HEK293 (cell line): ENCODE data around the gene PPP3CA.

Experiments
- CTCF ChIA-PET: fragments of 350-600 bp; formaldehyde crosslinking; extraction: SDS; loops from one replicate; lab custom pipeline; 2021; ENCODE audit warnings: antibody characterized with exemption; lab: Yijun Ruan, JAX
- POLR2A ChIA-PET: fragments of 300-600 bp; formaldehyde crosslinking; extraction: SDS; loops from one replicate; lab custom pipeline; 2020; ENCODE audit warnings: antibody characterized with exemption, inconsistent platforms; lab: Yijun Ruan, JAX
- H3K27ac ChIP-seq: fragments of 200-500 bp; sonication (Bioruptor generic); 2 replicates; pipeline ENCODE4 v1.5.1; 2014; ENCODE audit warnings: low read depth, low read length, control low read depth, inconsistent platforms; ENCODE audit errors: extremely low read depth
- H3K36me3 ChIP-seq, 2 experiments: fragments of 200-500 bp in 1 of 2; sonication (Bioruptor generic) in 1 of 2; 1 replicate in 1 of 2; 2 replicates in 1 of 2; pipeline ENCODE4 v1.5.1; 2014 to 2017; ENCODE audit warnings: inconsistent platforms in 2 of 2, low read length in 2 of 2; ENCODE audit not compliant: control insufficient read depth in 2 of 2, insufficient read depth in 1 of 2
- H3K4me1 ChIP-seq: fragments of 200-500 bp; sonication (Bioruptor generic); 2 replicates; pipeline ENCODE4 v1.5.1; 2014; ENCODE audit warnings: mild to moderate bottlenecking, low read length, inconsistent platforms; ENCODE audit not compliant: control insufficient read depth, insufficient read depth
- H3K4me3 ChIP-seq: 2 replicates; pipeline ENCODE4 v1.5.1; 2011; ENCODE audit warnings: low read depth, mild to moderate bottlenecking, control low read depth, low read length, moderate library complexity
- H3K9me3 ChIP-seq: fragments of 200-500 bp; sonication (Bioruptor generic); 2 replicates; pipeline ENCODE4 v1.5.1; 2014; ENCODE audit warnings: low read depth, low read length, inconsistent platforms; ENCODE audit not compliant: control insufficient read depth, insufficient read depth
- GFI1B ChIP-seq: fragments of 450-650 bp; formaldehyde crosslinking; IDR thresholded peaks from 2 replicates; pipeline ENCODE4 v1.5.1; 2016; ENCODE audit warnings: missing biosample characterization, missing genetic modification characterization
- GLI4 ChIP-seq: fragments of 450-650 bp; formaldehyde crosslinking; IDR thresholded peaks from 2 replicates; pipeline ENCODE4 v1.5.1; 2016; ENCODE audit warnings: missing biosample characterization, missing genetic modification characterization
- GLIS2 ChIP-seq: fragments of 450-650 bp; formaldehyde crosslinking; IDR thresholded peaks from 2 replicates; pipeline ENCODE4 v1.5.1; 2016; ENCODE audit warnings: missing biosample characterization, missing genetic modification characterization
- HOXD13 ChIP-seq: sonication (generic); formaldehyde crosslinking; IDR thresholded peaks from 2 replicates; pipeline ENCODE4 v1.8.0; 2022; ENCODE audit warnings: missing genetic modification reagents, borderline replicate concordance
- KLF1 ChIP-seq: fragments of 450-650 bp; formaldehyde crosslinking; IDR thresholded peaks from 2 replicates; pipeline ENCODE4 v1.5.1; 2016; ENCODE audit warnings: missing biosample characterization, missing genetic modification characterization
- MEIS1 ChIP-seq: sonication (generic); formaldehyde crosslinking; IDR thresholded peaks from 2 replicates; pipeline ENCODE4 v1.8.1; 2022; ENCODE audit warnings: missing genetic modification reagents, mild to moderate bottlenecking, borderline replicate concordance
- PRDM1 ChIP-seq: fragments of 450-650 bp; formaldehyde crosslinking; IDR thresholded peaks from 2 replicates; pipeline ENCODE4; 2016; ENCODE audit warnings: missing biosample characterization, missing genetic modification characterization
- SCRT2 ChIP-seq: fragments of 450-650 bp; formaldehyde crosslinking; IDR thresholded peaks from 2 replicates; pipeline ENCODE4 v1.5.1; 2016; ENCODE audit warnings: missing biosample characterization, missing genetic modification characterization
- ZFP41 ChIP-seq: fragments of 450-650 bp; formaldehyde crosslinking; IDR thresholded peaks from 2 replicates; pipeline ENCODE4 v1.5.1; 2016; ENCODE audit warnings: missing biosample characterization, missing genetic modification characterization, borderline replicate concordance
- ZFP69B ChIP-seq: fragments of 450-650 bp; formaldehyde crosslinking; IDR thresholded peaks from 2 replicates; pipeline ENCODE4 v1.5.1; 2016; ENCODE audit warnings: missing biosample characterization, missing genetic modification characterization
- ZNF112 ChIP-seq: fragments of 450-650 bp; formaldehyde crosslinking; IDR thresholded peaks from 2 replicates; pipeline ENCODE4 v1.5.0; 2017; ENCODE audit warnings: missing biosample characterization, missing genetic modification characterization
- ZNF19 ChIP-seq: fragments of 450-650 bp; formaldehyde crosslinking; IDR thresholded peaks from 2 replicates; pipeline ENCODE4; 2016; ENCODE audit warnings: missing biosample characterization, missing genetic modification characterization, low read depth
- ZNF211 ChIP-seq: fragments of 450-650 bp; formaldehyde crosslinking; IDR thresholded peaks from 2 replicates; pipeline ENCODE4 v1.5.1; 2016; ENCODE audit warnings: low read depth, missing biosample characterization, missing genetic modification characterization
- ZNF239 ChIP-seq: fragments of 450-650 bp; formaldehyde crosslinking; IDR thresholded peaks from 2 replicates; pipeline ENCODE4 v1.5.1; 2016; ENCODE audit warnings: missing biosample characterization, missing genetic modification characterization
- ZNF24 ChIP-seq: fragments of 450-650 bp; formaldehyde crosslinking; IDR thresholded peaks from 2 replicates; pipeline ENCODE4 v1.5.1; 2016; ENCODE audit warnings: missing biosample characterization, missing genetic modification characterization
- ZNF248 ChIP-seq: fragments of 450-650 bp; formaldehyde crosslinking; IDR thresholded peaks from 2 replicates; pipeline ENCODE4 v1.5.1; 2017; ENCODE audit warnings: missing biosample characterization, missing genetic modification characterization
- ZNF292 ChIP-seq: fragments of 450-650 bp; formaldehyde crosslinking; IDR thresholded peaks from 2 replicates; pipeline ENCODE4 v1.5.1; 2016; ENCODE audit warnings: low read depth, missing biosample characterization, missing genetic modification characterization, borderline replicate concordance
- ZNF416 ChIP-seq: fragments of 450-650 bp; formaldehyde crosslinking; IDR thresholded peaks from 2 replicates; pipeline ENCODE4 v1.5.1; 2016; ENCODE audit warnings: missing biosample characterization, missing genetic modification characterization
- ZNF473 ChIP-seq: fragments of 450-650 bp; formaldehyde crosslinking; IDR thresholded peaks from 2 replicates; pipeline ENCODE4 v1.5.1; 2017; ENCODE audit warnings: missing biosample characterization, missing genetic modification characterization
- ZNF48 ChIP-seq: fragments of 450-650 bp; formaldehyde crosslinking; IDR thresholded peaks from 2 replicates; pipeline ENCODE4 v1.5.1; 2016; ENCODE audit warnings: missing biosample characterization, missing genetic modification characterization
- ZNF560 ChIP-seq: fragments of 450-650 bp; formaldehyde crosslinking; IDR thresholded peaks from 2 replicates; pipeline ENCODE4 v1.5.1; 2017; ENCODE audit warnings: missing biosample characterization, missing genetic modification characterization, borderline replicate concordance
- ZNF626 ChIP-seq: fragments of 450-650 bp; sonication (Bioruptor Pico); formaldehyde crosslinking; IDR thresholded peaks from 2 replicates; pipeline ENCODE4 v1.5.1; 2018; ENCODE audit warnings: missing biosample characterization, missing genetic modification characterization, inconsistent platforms
- TF ChIP-seq, protein P1 (sequence below): fragments of 450-650 bp; formaldehyde crosslinking; IDR thresholded peaks from 2 replicates; pipeline ENCODE4 v1.5.0; 2017; ENCODE audit warnings: missing biosample characterization, missing genetic modification characterization, borderline replicate concordance
- TF ChIP-seq, protein P2 (sequence below): fragments of 450-650 bp; formaldehyde crosslinking; conservative IDR thresholded peaks from 2 replicates; pipeline ENCODE4 v1.5.1; 2016; ENCODE audit warnings: low read depth, missing biosample characterization, missing genetic modification characterization

PPP3CA gene

DNA sequence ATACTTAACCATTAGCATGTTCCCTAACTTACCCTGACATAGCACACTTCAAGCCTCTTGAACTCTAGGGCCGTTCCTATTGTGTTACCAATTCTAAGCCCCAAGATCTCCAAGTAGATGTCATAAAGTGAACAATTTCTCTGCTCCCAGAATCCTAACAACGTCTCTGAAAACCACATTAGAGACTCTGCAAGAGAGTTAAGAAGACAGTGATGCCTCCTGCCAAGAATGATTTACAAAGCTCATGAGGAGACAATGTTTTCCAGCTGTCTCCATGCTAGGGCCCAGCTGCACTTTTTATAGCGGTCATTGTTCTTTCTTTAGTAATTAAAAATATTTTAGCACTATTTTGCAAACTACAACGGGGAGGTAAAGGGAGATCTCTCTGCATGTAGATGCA is 358.4 kb downstream of the PPP3CA start:
- no peak overlapping the region for H3K27ac ChIP-seq
- H3K4me1 ChIP-seq, result 0 out of 2 replicates have a peak, but pooled peaks cover 2% of the 10 kb centered on the region
- ChIA-PET POLR2A (no interaction called here), CTCF (interaction anchor here (0.6 kb wide), 1 partner anchor 531 kb away, joined by 3 read pairs; no protein-coding TSS in a partner anchor)
- no peaks in the 10 kb centered on the region for H3K36me3 ChIP-seq
- H3K9me3 ChIP-seq, result no peaks in the 10 kb centered on the region
- no peak overlapping the region for H3K4me3 ChIP-seq
- TF ChIP-seq ZNF626 (tag by site-specific recombination), result no peak
- TF ChIP-seq ZNF416 (tag by site-specific recombination), result no peak
- TF ChIP-seq ZNF48 (tag by site-specific recombination), result no peak
- TF ChIP-seq ZNF24, result no peak
- TF ChIP-seq ZNF248 (tag by site-specific recombination), result no peak
- TF ChIP-seq ZFP41, result no peak
- no peak for TF ChIP-seq ZNF211
- TF ChIP-seq ZNF473 (tag by site-specific recombination), result no peak
- TF ChIP-seq HOXD13 (CRISPR knock-in tag), result no peak
- TF ChIP-seq ZNF560 (tag by site-specific recombination), result no peak
- TF ChIP-seq PRDM1 (tag by site-specific recombination), result no peak
- no peak for TF ChIP-seq SCRT2 (tag by site-specific recombination)

DNA sequence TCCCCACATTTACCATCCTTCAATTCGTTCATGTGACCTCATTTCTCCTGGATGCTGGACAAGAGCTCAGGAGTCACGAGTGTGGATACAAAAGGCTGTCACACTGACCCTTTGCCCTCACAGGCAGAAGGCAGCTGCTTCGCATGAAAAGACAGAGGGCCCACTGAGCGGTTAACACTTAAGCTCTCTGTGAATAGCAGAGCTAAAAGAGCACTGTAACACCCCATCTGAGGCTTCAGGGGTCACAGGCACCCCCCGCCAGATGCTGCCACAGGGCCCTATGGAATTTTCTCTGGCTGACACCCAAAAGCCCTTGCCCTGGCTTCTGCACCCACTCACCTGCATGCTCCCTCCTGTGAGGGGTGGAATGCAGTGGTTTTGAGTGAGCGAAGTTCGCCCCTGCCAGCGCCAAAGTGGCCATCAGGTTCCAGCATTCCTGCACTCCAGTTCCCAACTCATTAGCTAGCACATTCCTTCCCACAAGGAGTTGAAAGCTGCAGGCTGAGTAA is 360.9 kb downstream of the PPP3CA start:
- POLR2A ChIA-PET, result no interaction called here
- Histone ChIP-seq H3K4me3 (no peak overlapping the region), H3K4me1 (0 out of 2 replicates have a peak, but pooled peaks cover 2% of the 10 kb centered on the region), H3K9me3 (no peaks in the 10 kb centered on the region), H3K27ac (no peak overlapping the region), H3K36me3 (no peaks in the 10 kb centered on the region)
- TF ChIP-seq ZNF560 (tag by site-specific recombination) (no peak), ZNF239 (no peak), ZNF626 (tag by site-specific recombination) (no peak), GLIS2 (tag by site-specific recombination) (no peak), GLI4 (tag by site-specific recombination) (no peak)
- TF ChIP-seq, protein P1, sequence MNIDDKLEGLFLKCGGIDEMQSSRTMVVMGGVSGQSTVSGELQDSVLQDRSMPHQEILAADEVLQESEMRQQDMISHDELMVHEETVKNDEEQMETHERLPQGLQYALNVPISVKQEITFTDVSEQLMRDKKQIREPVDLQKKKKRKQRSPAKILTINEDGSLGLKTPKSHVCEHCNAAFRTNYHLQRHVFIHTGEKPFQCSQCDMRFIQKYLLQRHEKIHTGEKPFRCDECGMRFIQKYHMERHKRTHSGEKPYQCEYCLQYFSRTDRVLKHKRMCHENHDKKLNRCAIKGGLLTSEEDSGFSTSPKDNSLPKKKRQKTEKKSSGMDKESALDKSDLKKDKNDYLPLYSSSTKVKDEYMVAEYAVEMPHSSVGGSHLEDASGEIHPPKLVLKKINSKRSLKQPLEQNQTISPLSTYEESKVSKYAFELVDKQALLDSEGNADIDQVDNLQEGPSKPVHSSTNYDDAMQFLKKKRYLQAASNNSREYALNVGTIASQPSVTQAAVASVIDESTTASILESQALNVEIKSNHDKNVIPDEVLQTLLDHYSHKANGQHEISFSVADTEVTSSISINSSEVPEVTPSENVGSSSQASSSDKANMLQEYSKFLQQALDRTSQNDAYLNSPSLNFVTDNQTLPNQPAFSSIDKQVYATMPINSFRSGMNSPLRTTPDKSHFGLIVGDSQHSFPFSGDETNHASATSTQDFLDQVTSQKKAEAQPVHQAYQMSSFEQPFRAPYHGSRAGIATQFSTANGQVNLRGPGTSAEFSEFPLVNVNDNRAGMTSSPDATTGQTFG (tag by site-specific recombination), result no peak
- CTCF ChIA-PET, result interaction anchor here (0.6 kb wide), 1 partner anchor 890 kb away, joined by 3 read pairs; no protein-coding TSS in a partner anchor

DNA sequence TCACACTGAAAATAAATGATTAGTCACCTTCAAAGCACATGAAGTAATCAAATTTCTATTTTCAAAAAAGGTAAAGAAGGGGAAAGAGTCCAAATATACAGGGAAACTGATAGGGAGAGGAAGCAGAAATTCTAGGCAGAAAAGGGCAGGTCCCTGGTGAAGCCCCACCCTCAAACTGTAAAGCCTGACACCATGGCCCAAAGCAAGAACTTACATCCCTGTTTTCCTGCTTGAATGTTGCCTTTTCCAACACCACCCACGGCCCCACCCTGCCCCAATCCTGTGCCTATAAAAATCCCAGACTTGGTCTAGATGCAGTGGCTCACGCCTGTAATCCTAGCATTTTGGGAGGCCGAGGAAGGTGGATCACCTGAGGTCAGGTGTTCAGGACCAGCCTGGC is 361.8 kb downstream of the PPP3CA start:
- H3K36me3 ChIP-seq, result no peaks in the 10 kb centered on the region
- H3K4me1 ChIP-seq, result no peaks in the 10 kb centered on the region
- H3K4me3 ChIP-seq, result no peak overlapping the region
- no peak for TF ChIP-seq GFI1B (tag by site-specific recombination)
- TF ChIP-seq MEIS1 (CRISPR knock-in tag), result no peak
- no peak for TF ChIP-seq ZFP69B
- 0 out of 2 replicates have a peak, but pooled peaks have one; percentile 21 for TF ChIP-seq KLF1 (tag by site-specific recombination)
- no peak for TF ChIP-seq ZNF112
- no peak for TF ChIP-seq ZNF292
- no peak for TF ChIP-seq ZNF19
- TF ChIP-seq, protein P2, sequence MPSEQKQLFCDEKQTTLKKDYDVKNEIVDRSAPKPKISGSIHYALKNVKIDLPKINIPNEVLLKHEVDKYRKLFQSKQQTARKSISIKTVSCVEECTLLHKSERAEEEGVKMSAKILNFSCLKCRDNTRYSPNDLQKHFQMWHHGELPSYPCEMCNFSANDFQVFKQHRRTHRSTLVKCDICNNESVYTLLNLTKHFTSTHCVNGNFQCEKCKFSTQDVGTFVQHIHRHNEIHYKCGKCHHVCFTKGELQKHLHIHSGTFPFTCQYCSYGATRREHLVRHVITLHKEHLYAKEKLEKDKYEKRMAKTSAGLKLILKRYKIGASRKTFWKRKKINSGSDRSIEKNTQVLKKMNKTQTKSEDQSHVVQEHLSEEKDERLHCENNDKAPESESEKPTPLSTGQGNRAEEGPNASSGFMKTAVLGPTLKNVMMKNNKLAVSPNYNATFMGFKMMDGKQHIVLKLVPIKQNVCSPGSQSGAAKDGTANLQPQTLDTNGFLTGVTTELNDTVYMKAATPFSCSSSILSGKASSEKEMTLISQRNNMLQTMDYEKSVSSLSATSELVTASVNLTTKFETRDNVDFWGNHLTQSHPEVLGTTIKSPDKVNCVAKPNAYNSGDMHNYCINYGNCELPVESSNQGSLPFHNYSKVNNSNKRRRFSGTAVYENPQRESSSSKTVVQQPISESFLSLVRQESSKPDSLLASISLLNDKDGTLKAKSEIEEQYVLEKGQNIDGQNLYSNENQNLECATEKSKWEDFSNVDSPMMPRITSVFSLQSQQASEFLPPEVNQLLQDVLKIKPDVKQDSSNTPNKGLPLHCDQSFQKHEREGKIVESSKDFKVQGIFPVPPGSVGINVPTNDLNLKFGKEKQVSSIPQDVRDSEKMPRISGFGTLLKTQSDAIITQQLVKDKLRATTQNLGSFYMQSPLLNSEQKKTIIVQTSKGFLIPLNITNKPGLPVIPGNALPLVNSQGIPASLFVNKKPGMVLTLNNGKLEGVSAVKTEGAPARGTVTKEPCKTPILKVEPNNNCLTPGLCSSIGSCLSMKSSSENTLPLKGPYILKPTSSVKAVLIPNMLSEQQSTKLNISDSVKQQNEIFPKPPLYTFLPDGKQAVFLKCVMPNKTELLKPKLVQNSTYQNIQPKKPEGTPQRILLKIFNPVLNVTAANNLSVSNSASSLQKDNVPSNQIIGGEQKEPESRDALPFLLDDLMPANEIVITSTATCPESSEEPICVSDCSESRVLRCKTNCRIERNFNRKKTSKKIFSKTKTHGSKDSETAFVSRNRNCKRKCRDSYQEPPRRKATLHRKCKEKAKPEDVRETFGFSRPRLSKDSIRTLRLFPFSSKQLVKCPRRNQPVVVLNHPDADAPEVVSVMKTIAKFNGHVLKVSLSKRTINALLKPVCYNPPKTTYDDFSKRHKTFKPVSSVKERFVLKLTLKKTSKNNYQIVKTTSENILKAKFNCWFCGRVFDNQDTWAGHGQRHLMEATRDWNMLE (tag by site-specific recombination), result no peak
- H3K27ac ChIP-seq, result no peak overlapping the region
- H3K9me3 ChIP-seq, result no peaks in the 10 kb centered on the region
- CTCF ChIA-PET, result no interaction called here
- POLR2A ChIA-PET, result no interaction called here
